ENCODE data around the gene PRSS36. TPM values are rescaled to one million over a fixed set of nuclear protein-coding genes. Genes with fewer than 3 reads are reported as not detected.
"Not testable (repeated sequence)": the region's sequence is repeated elsewhere in the genome, so short reads cannot be mapped to it uniquely, and the experiment has no call there.

PRSS36 gene
- total and polyA plus RNA-seq, 9 donors = 0.28 to 2.1 (median 1.1) TPM; not detected in 2

GRCh38 chr16:31145398-31145990 is 4.4 kb downstream of the PRSS36 start:
- Histone ChIP-seq H3K27me3 (no peaks in the 10 kb centered on the region), H3K4me3 (no peak overlapping the region), H3K9me3 (no peaks in the 10 kb centered on the region), H3K36me3 (no peaks in the 10 kb centered on the region), H3K27ac (no peak overlapping the region), H3K4me1 (ENCODE audit: insufficient read depth) (peaks cover 7% of the 10 kb centered on the region)
- no peak for DNase-seq
- intact Hi-C loops (cut with DNase I) = no loop called here
- no peak for TF ChIP-seq EP300 (IDR thresholded peaks at IDR 0.05)
- no peak for TF ChIP-seq POLR2A (IDR thresholded peaks at IDR 0.05)
- no peak for TF ChIP-seq CTCF (IDR thresholded peaks at IDR 0.05)
- WGBS, 3 donors = 66 to 69% (median 67%) methylated on average over 12 of the region's 12 CpGs

- H3K27ac ChIP-seq; intact Hi-C loops (cut with DNase I): not testable (repeated sequence)
- WGBS, 3 donors = 73 to 80% (median 77%) methylated on average over 7 of the region's 7 CpGs
These were observed 5.4 kb downstream of the PRSS36 start for GRCh38 chr16:31144418-31144817.

GRCh38 chr16:31143694-31144148 is 6.1 kb downstream of the PRSS36 start:
- peak in 1 of 5 donors; percentile 37 for DNase-seq
- intact Hi-C loops (cut with DNase I) = loop anchor here in 1 of 4 donors (2.0 kb wide), 1 partner anchor 159 kb away; the partner anchor contains the start of gene HSD3B7
- TF ChIP-seq CTCF (IDR thresholded peaks at IDR 0.05) = no peak
- TF ChIP-seq EP300 (IDR thresholded peaks at IDR 0.05) = no peak
- TF ChIP-seq POLR2A (IDR thresholded peaks at IDR 0.05) = no peak
- H3K27me3 ChIP-seq = no peaks in the 10 kb centered on the region
- WGBS, 3 donors = 88 to 91% (median 89%) methylated on average over 8 of the region's 8 CpGs
- no peaks in the 10 kb centered on the region for H3K9me3 ChIP-seq
- no peaks in the 10 kb centered on the region for H3K36me3 ChIP-seq
- no peak overlapping the region for H3K4me3 ChIP-seq
- H3K27ac ChIP-seq = no peak overlapping the region
- peaks cover 7% of the 10 kb centered on the region for H3K4me1 ChIP-seq (ENCODE audit: insufficient read depth)

More at GRCh38 chr16:31144418-31144817, 5.4 kb downstream of the PRSS36 start:
- not testable (repeated sequence) for H3K9me3 ChIP-seq; H3K4me3 ChIP-seq; H3K4me1 ChIP-seq (ENCODE audit: insufficient read depth); H3K36me3 ChIP-seq; H3K27me3 ChIP-seq; DNase-seq

- Histone ChIP-seq H3K27me3 (no peaks in the 10 kb centered on the region), H3K36me3 (no peaks in the 10 kb centered on the region), H3K4me1 (ENCODE audit: insufficient read depth) (peaks cover 7% of the 10 kb centered on the region), H3K4me3 (peak overlapping the region; percentile 49), H3K9me3 (no peaks in the 10 kb centered on the region), H3K27ac (no peak overlapping the region)
- no peak for TF ChIP-seq EP300 (IDR thresholded peaks at IDR 0.05)
- TF ChIP-seq CTCF (IDR thresholded peaks at IDR 0.05) = no peak
- TF ChIP-seq POLR2A (IDR thresholded peaks at IDR 0.05) = no peak
- intact Hi-C loops (cut with DNase I) = loop anchor here in 1 of 4 donors (2.0 kb wide), 1 partner anchor 158 kb away; the partner anchor contains the start of gene HSD3B7
- peak; percentile 48 to 75 (median 68) for DNase-seq
- WGBS, 3 donors = 46 to 49% (median 47%) methylated on average over 15 to 22 of the region's 22 CpGs
These were observed 6.7 kb downstream of the PRSS36 start for GRCh38 chr16:31143011-31143693.
